Spleen (tissue), 11 donors: ENCODE results near the gene KRT79. TPM values are rescaled to one million over a fixed set of nuclear protein-coding genes. Genes with fewer than 3 reads are reported as not detected.
A peak's percentile ranks its signal among the peaks of the same experiment; 100 is the strongest.

Experiments used
- DNase-seq: peaks from one replicate; pipeline ENCODE4 v3.0.0-alpha.2; 2020
- H3K27ac ChIP-seq, 8 donors: fragments of 200-600 bp; sonication (generic) in 7 of 8; 1 replicate in 4 of 8; 2 replicates in 4 of 8; pipeline versions ENCODE4 v1.5.0 to v1.8.0; 2016 to 2021; ENCODE audit warnings: inconsistent platforms in 4 of 8, mild to moderate bottlenecking in 4 of 8, moderate library complexity in 1 of 8
- H3K27me3 ChIP-seq, 7 donors: fragments of 200-600 bp; sonication (generic) in 6 of 7; replicated peaks in 1 of 7; 1 replicate in 4 of 7; 2 replicates in 3 of 7; pipeline versions ENCODE4 v1.5.0 to v1.8.0; 2016 to 2021; ENCODE audit warnings: inconsistent platforms in 3 of 7, mild to moderate bottlenecking in 1 of 7
- H3K36me3 ChIP-seq, 6 donors: fragments of 200-600 bp; sonication (generic) in 5 of 6; 1 replicate in 4 of 6; 2 replicates in 2 of 6; pipeline versions ENCODE4 v1.5.0 to v1.8.0; 2016 to 2021; ENCODE audit warnings: inconsistent platforms in 2 of 6
- H3K4me1 ChIP-seq, 6 donors: fragments of 200-600 bp; sonication (generic) in 5 of 6; 1 replicate in 3 of 6; 2 replicates in 3 of 6; pipeline versions ENCODE4 v1.5.0 to v1.8.0; 2016 to 2021; ENCODE audit warnings: inconsistent platforms in 3 of 6
- H3K4me3 ChIP-seq, 8 donors: fragments of 200-600 bp; sonication (generic) in 7 of 8; 1 replicate in 4 of 8; 2 replicates in 4 of 8; pipeline versions ENCODE4 v1.5.0 to v1.8.0; 2016 to 2021; ENCODE audit warnings: inconsistent platforms in 4 of 8, mild to moderate bottlenecking in 4 of 8, moderate library complexity in 2 of 8
- H3K9me3 ChIP-seq, 8 donors: fragments of 200-600 bp; sonication (generic) in 7 of 8; 1 replicate in 4 of 8; 2 replicates in 4 of 8; pipeline versions ENCODE4 v1.5.0 to v1.8.0; 2016 to 2021; ENCODE audit warnings: inconsistent platforms in 4 of 8
- POLR2A ChIP-seq, 3 donors: fragments of 450-650 bp; IDR thresholded peaks; one replicate each; pipeline ENCODE4 v1.5.1; 2017; ENCODE audit warnings: antibody characterized with exemption in 3 of 3, mild to moderate bottlenecking in 1 of 3
- POLR2AphosphoS5 ChIP-seq, 3 donors: sonication (generic); formaldehyde crosslinking; IDR thresholded peaks; one replicate each; pipeline ENCODE4 v1.5.1; 2017; ENCODE audit warnings: antibody characterized with exemption in 3 of 3
- WGBS, 5 donors: extraction: QIAGEN DNeasy Blood & Tissue Kit in 3 of 5; methylation state at CpG; one replicate each; pipeline versions ENCODE4 v1.1.5 to v1.1.7; 2013 to 2018; 5-methylcytosine and 5-hydroxymethylcytosine counted together
- intact Hi-C: fragments of 100-400 bp; cut with DNase I; formaldehyde crosslinking; loops from one replicate; pipeline ENCODE4 v1.15.0; 2023; ENCODE audit warnings: low total_unique reads
- polyA plus RNA-seq, 3 donors: library from polyadenylated mRNA; stranded (reverse); fragments of 200-250 nt; gene quantifications; one replicate each; pipeline ENCODE4 v1.2.1, GENCODE V29; 2013
- total RNA-seq, 7 donors: library from RNA; depleted of rRNA in 3 of 7; stranded (reverse); fragments of >200 nt in 3 of 7; fragmentation: NEBNext Ultra II Directional in 4 of 7; extraction: Animal tissue kit (Norgen Biotek cat#: 25700) in 4 of 7; gene quantifications; one replicate each; pipeline versions ENCODE4 v1.1.0 to v1.2.1, GENCODE V29; 2016 to 2021
- TF ChIP-seq, protein P1 (sequence below), 11 experiments: fragments of 200-600 bp in 7 of 11; fragments of 450-650 bp in 4 of 11; sonication (generic) in 4 of 11; IDR thresholded peaks in 8 of 11; conservative IDR thresholded peaks in 3 of 11; 1 replicate in 7 of 11; 2 replicates in 4 of 11; pipeline versions ENCODE4 v1.4.0 to v1.8.0; 2016 to 2021; ENCODE audit warnings: antibody characterized with exemption in 11 of 11, inconsistent platforms in 4 of 11, mild to moderate bottlenecking in 1 of 11
- donor health status: healthy with polysubstance abuse.
- donor health status: DM: no; HTN: no; CAD: no; lungs with moderate emphysema.
- donor health status: DM: no; HTN: no; CAD: no.
- donor health status: Bipolar disorder and iron deficiency.
- donor health status: healthy.
- donor health status: DM: no; HTN: no; CAD: no.
- donor health status: DM: yes; HTN: yes; CAD: no.

The KRT79 gene
- total and polyA plus RNA-seq, 10 donors = 0.15 to 0.37 (median 0.19) TPM; not detected in 7

GRCh38 chr12:52878507-52879393, 44.6 kb upstream of the KRT79 start:
- DNase-seq = no peak
- Histone ChIP-seq H3K27me3 (peaks cover 0 to 59% (median 0%) of the 10 kb centered on the region in 7 donors), H3K9me3 (no peaks in the 10 kb centered on the region), H3K4me1 (peaks cover 3 to 30% (median 19%) of the 10 kb centered on the region in 6 donors), H3K27ac (peak overlapping the region in 1 of 8 donors; percentile 7), H3K36me3 (no peaks in the 10 kb centered on the region), H3K4me3 (peak overlapping the region in 1 of 8 donors; percentile 54)
- intact Hi-C loops = loop anchor here (5.0 kb wide), 2 partner anchors 506 to 706 kb away; no protein-coding TSS in a partner anchor
- 78 to 87% (median 82%) methylated on average over 15 to 17 of the region's 17 CpGs for WGBS, 5 donors
- TF ChIP-seq POLR2A (IDR thresholded peaks at IDR 0.05) = no peak
- no peak for TF ChIP-seq POLR2AphosphoS5 (IDR thresholded peaks at IDR 0.05)
- TF ChIP-seq, protein P1, sequence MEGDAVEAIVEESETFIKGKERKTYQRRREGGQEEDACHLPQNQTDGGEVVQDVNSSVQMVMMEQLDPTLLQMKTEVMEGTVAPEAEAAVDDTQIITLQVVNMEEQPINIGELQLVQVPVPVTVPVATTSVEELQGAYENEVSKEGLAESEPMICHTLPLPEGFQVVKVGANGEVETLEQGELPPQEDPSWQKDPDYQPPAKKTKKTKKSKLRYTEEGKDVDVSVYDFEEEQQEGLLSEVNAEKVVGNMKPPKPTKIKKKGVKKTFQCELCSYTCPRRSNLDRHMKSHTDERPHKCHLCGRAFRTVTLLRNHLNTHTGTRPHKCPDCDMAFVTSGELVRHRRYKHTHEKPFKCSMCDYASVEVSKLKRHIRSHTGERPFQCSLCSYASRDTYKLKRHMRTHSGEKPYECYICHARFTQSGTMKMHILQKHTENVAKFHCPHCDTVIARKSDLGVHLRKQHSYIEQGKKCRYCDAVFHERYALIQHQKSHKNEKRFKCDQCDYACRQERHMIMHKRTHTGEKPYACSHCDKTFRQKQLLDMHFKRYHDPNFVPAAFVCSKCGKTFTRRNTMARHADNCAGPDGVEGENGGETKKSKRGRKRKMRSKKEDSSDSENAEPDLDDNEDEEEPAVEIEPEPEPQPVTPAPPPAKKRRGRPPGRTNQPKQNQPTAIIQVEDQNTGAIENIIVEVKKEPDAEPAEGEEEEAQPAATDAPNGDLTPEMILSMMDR (IDR thresholded peaks at IDR 0.05 in 8 of 11, conservative IDR thresholded peaks at IDR 0.05 in 3 of 11) = no peak

GRCh38 chr12:52877242-52877641, 43.1 kb upstream of the KRT79 start:
- H3K36me3 ChIP-seq = no peaks in the 10 kb centered on the region
- TF ChIP-seq POLR2A (IDR thresholded peaks at IDR 0.05) = no peak
- no peak for TF ChIP-seq POLR2AphosphoS5 (IDR thresholded peaks at IDR 0.05)

DNA sequence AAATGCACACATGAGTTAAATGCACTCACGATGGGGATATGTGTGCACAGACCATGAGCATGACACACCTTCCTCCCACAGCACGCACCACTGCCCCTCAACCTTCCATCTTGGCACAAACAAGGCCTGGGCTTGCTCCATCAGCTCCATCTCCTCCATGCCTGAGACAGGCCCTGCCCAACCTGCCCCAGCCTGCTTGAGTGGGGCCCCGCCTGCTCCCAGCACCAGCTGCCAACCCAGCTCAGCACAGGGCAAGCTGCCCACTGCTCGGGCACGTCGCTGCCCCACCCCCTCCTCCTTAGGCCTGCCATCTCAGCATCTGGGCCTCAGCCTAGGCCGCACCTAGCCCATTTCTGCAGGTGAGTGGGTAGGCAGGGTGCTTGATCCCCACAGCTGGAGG, 42.3 kb upstream of the KRT79 start:
- no peak for TF ChIP-seq POLR2AphosphoS5 (IDR thresholded peaks at IDR 0.05)
- peaks cover 0 to 48% (median 0%) of the 10 kb centered on the region in 7 donors for H3K27me3 ChIP-seq
- no peaks in the 10 kb centered on the region for H3K9me3 ChIP-seq
- H3K4me3 ChIP-seq = no peak overlapping the region
- H3K36me3 ChIP-seq = no peaks in the 10 kb centered on the region
- 79 to 89% (median 84%) methylated on average over 7 of the region's 7 CpGs for WGBS, 5 donors
- no peak for DNase-seq
- intact Hi-C loops = loop anchor here (5.0 kb wide), 2 partner anchors 504 to 704 kb away; no protein-coding TSS in a partner anchor
- H3K27ac ChIP-seq = no peak overlapping the region
- H3K4me1 ChIP-seq = peaks cover 5 to 44% (median 26%) of the 10 kb centered on the region in 6 donors

More at GRCh38 chr12:52877242-52877641, 43.1 kb upstream of the KRT79 start:
- Histone ChIP-seq H3K27me3 (peaks cover 0 to 55% (median 0%) of the 10 kb centered on the region in 7 donors), H3K4me1 (peaks cover 3 to 37% (median 24%) of the 10 kb centered on the region in 6 donors), H3K9me3 (no peaks in the 10 kb centered on the region), H3K27ac (no peak overlapping the region), H3K4me3 (no peak overlapping the region)
- 66 to 86% (median 80%) methylated on average over 3 of the region's 3 CpGs for WGBS, 5 donors
- intact Hi-C loops = loop anchor here (5.0 kb wide), 2 partner anchors 505 to 705 kb away; no protein-coding TSS in a partner anchor
- no peak for DNase-seq

- DNase-seq = no peak
- no peak for TF ChIP-seq POLR2A (IDR thresholded peaks at IDR 0.05)
- TF ChIP-seq POLR2AphosphoS5 (IDR thresholded peaks at IDR 0.05) = no peak
- no peaks in the 10 kb centered on the region for H3K9me3 ChIP-seq
- H3K27me3 ChIP-seq = peaks cover 0 to 32% (median 0%) of the 10 kb centered on the region in 7 donors
- peak overlapping the region in 6 of 8 donors; percentile 25 to 69 (median 38) for H3K4me3 ChIP-seq
- no peaks in the 10 kb centered on the region for H3K36me3 ChIP-seq
- H3K27ac ChIP-seq = peak overlapping the region in 5 of 8 donors; percentile 58 to 78 (median 76)
- WGBS, 5 donors = 67 to 84% (median 69%) methylated on average over 10 of the region's 10 CpGs
- intact Hi-C loops = loop anchor here (5.0 kb wide), 2 partner anchors 503 to 703 kb away; no protein-coding TSS in a partner anchor
- H3K4me1 ChIP-seq = peaks cover 5 to 54% (median 33%) of the 10 kb centered on the region in 6 donors
Observed at GRCh38 chr12:52874573-52875435, 40.7 kb upstream of the KRT79 start.
